T47D (cell line): ENCODE results near the gene MED27.

Source experiments
- DNase-seq, 2 experiments: peaks; one replicate each; pipeline versions ENCODE4 v3.0.0 to v3.0.0-alpha.2; 2011 to 2012; ENCODE audit warnings: low read depth in 1 of 2, low spot score in 1 of 2
- JUND ChIP-seq: IDR thresholded peaks from 2 replicates; pipeline ENCODE4 v1.6.1; 2012; ENCODE audit warnings: low read depth
- in situ Hi-C: cut with HindIII; loops from 2 replicates; pipeline ENCODE4 v1.10.0; 2016; ENCODE audit warnings: low sequenced_read_pairs, low pct_unique_long_range_greater_than_20kb

Gene MED27

GRCh38 chr9:131959056-131959455 lies 120.6 kb downstream of the MED27 start:
- DNase-seq = no peak
- TF ChIP-seq JUND = no peak
- in situ Hi-C loops = no loop called here

GRCh38 chr9:131954299-131954698 lies 125.4 kb downstream of the MED27 start:
- in situ Hi-C loops = no loop called here
- no peak for TF ChIP-seq JUND
- peak; percentile 33 to 72 for DNase-seq

- TF ChIP-seq JUND = no peak
- DNase-seq = peak in 1 of 2 experiments; percentile 30
- in situ Hi-C loops = no loop called here
Observed at GRCh38 chr9:131951905-131952304, 127.8 kb downstream of the MED27 start.

- no peak for DNase-seq
- TF ChIP-seq JUND = no peak
- in situ Hi-C loops = no loop called here
Observed at GRCh38 chr9:131951155-131951554, 128.5 kb downstream of the MED27 start.

- no peak for DNase-seq
- in situ Hi-C loops = no loop called here
- TF ChIP-seq JUND = no peak
Observed at GRCh38 chr9:131950487-131950886, 129.2 kb downstream of the MED27 start.

GRCh38 chr9:131946180-131946579 lies 133.5 kb downstream of the MED27 start:
- no peak for DNase-seq
- no peak for TF ChIP-seq JUND
- in situ Hi-C loops = no loop called here

- no peak for TF ChIP-seq JUND
- in situ Hi-C loops = no loop called here
- no peak for DNase-seq
Observed at GRCh38 chr9:131943351-131943841, 136.3 kb downstream of the MED27 start.

- no peak for DNase-seq
- in situ Hi-C loops = no loop called here
- no peak for TF ChIP-seq JUND
Observed at GRCh38 chr9:131942146-131942720, 137.4 kb downstream of the MED27 start.

GRCh38 chr9:131937451-131937850 lies 142.2 kb downstream of the MED27 start:
- in situ Hi-C loops = no loop called here
- TF ChIP-seq JUND = no peak
- DNase-seq = no peak

- in situ Hi-C loops = no loop called here
- no peak for TF ChIP-seq JUND
- no peak for DNase-seq
Observed at GRCh38 chr9:131936929-131937328, 142.7 kb downstream of the MED27 start.

GRCh38 chr9:131934673-131935072 lies 145.0 kb downstream of the MED27 start:
- TF ChIP-seq JUND = no peak
- in situ Hi-C loops = no loop called here
- no peak for DNase-seq

- in situ Hi-C loops = no loop called here
- no peak for TF ChIP-seq JUND
- no peak for DNase-seq
Observed at GRCh38 chr9:131927091-131927490, 152.6 kb downstream of the MED27 start.

GRCh38 chr9:131926360-131926922 lies 153.2 kb downstream of the MED27 start:
- in situ Hi-C loops = no loop called here
- TF ChIP-seq JUND = no peak
- DNase-seq = no peak
